Hepatocyte (in vitro differentiated cells): ENCODE data around the gene ACSBG1. TPM values are rescaled to one million over a fixed set of nuclear protein-coding genes. Genes with fewer than 3 reads are reported as not detected.

Experiments used
- DNase-seq: peaks from one replicate; pipeline ENCODE4 v3.0.0-alpha.2; 2016; ENCODE audit warnings: low spot score
- H2AFZ ChIP-seq: fragments of 200-600 bp; sonication (generic); 2 replicates; pipeline ENCODE4 v1.6.0; 2016; ENCODE audit warnings: antibody characterized with exemption, mild to moderate bottlenecking
- H3K27ac ChIP-seq: fragments of 200-600 bp; sonication (generic); 2 replicates; pipeline ENCODE4 v1.5.1; 2016; ENCODE audit warnings: mild to moderate bottlenecking
- H3K27me3 ChIP-seq: fragments of 200-600 bp; sonication (generic); 2 replicates; pipeline ENCODE4 v1.6.1; 2016
- H3K36me3 ChIP-seq: fragments of 200-600 bp; sonication (generic); replicated peaks from 2 replicates; pipeline ENCODE4 v1.5.1; 2016; ENCODE audit warnings: low read depth; ENCODE audit not compliant: insufficient read depth
- H3K4me1 ChIP-seq: fragments of 200-600 bp; sonication (generic); 2 replicates; pipeline ENCODE4 v1.5.1; 2016; ENCODE audit warnings: mild to moderate bottlenecking, moderate library complexity; ENCODE audit not compliant: insufficient read depth
- H3K4me2 ChIP-seq: fragments of 200-600 bp; sonication (generic); 2 replicates; pipeline ENCODE4 v1.6.0; 2016
- H3K4me3 ChIP-seq: fragments of 200-600 bp; sonication (generic); 2 replicates; pipeline ENCODE4 v1.5.1; 2016; ENCODE audit warnings: mild to moderate bottlenecking
- H3K79me2 ChIP-seq: fragments of 200-600 bp; sonication (generic); 2 replicates; pipeline ENCODE4 v1.6.0; 2017; ENCODE audit warnings: mild to moderate bottlenecking
- H3K9me2 ChIP-seq: fragments of 200-600 bp; sonication (generic); replicated peaks from 2 replicates; pipeline ENCODE4 v1.6.0; 2017; ENCODE audit warnings: mild to moderate bottlenecking; ENCODE audit not compliant: insufficient read depth
- H3K9me3 ChIP-seq: fragments of 200-600 bp; sonication (generic); 2 replicates; pipeline ENCODE4 v1.5.1; 2016; ENCODE audit warnings: low read depth, mild to moderate bottlenecking
- H4K20me1 ChIP-seq: fragments of 200-600 bp; sonication (generic); 2 replicates; pipeline ENCODE4 v1.6.0; 2016; ENCODE audit warnings: mild to moderate bottlenecking; ENCODE audit not compliant: insufficient read depth, poor library complexity, severe bottlenecking
- EZH2 ChIP-seq: fragments of 200-600 bp; sonication (generic); IDR thresholded peaks from 2 replicates; pipeline ENCODE4 v1.6.1; 2016; ENCODE audit warnings: antibody characterized with exemption, mild to moderate bottlenecking, borderline replicate concordance
- EZH2phosphoT487 ChIP-seq: fragments of 200-600 bp; sonication (generic); IDR thresholded peaks from one replicate; pipeline ENCODE4 v1.6.1; 2018; ENCODE audit warnings: antibody characterized with exemption, mild to moderate bottlenecking, low read depth, moderate library complexity; ENCODE audit not compliant: unreplicated experiment, severe bottlenecking
- WGBS: methylation state at CpG from one replicate; pipeline ENCODE4 v1.1.6; 2016; ENCODE audit warnings: low lambda C conversion rate; ENCODE audit errors: missing lambda C conversion rate; 5-methylcytosine and 5-hydroxymethylcytosine counted together
- polyA plus RNA-seq: library from polyadenylated mRNA; unstranded; fragments of >200 nt; fragmentation: Nextera tagmentation; extraction: Ambion mirVana; gene quantifications from 2 replicates; pipeline ENCODE4 v1.2.1, GENCODE V29; 2016
- total RNA-seq: library from RNA; depleted of rRNA; stranded (reverse); fragments of >200 nt; gene quantifications from 2 replicates; pipeline ENCODE4 v1.2.3, GENCODE V29; 2014
- TF ChIP-seq, protein P1 (sequence below): fragments of 200-600 bp; sonication (generic); IDR thresholded peaks from 2 replicates; pipeline ENCODE4 v1.5.1; 2016; ENCODE audit warnings: antibody characterized with exemption, mild to moderate bottlenecking; ENCODE audit not compliant: poor library complexity

The ACSBG1 gene
- total and polyA plus RNA-seq, 2 experiments from 2014 or later = 0.10 to 0.93 TPM

DNA sequence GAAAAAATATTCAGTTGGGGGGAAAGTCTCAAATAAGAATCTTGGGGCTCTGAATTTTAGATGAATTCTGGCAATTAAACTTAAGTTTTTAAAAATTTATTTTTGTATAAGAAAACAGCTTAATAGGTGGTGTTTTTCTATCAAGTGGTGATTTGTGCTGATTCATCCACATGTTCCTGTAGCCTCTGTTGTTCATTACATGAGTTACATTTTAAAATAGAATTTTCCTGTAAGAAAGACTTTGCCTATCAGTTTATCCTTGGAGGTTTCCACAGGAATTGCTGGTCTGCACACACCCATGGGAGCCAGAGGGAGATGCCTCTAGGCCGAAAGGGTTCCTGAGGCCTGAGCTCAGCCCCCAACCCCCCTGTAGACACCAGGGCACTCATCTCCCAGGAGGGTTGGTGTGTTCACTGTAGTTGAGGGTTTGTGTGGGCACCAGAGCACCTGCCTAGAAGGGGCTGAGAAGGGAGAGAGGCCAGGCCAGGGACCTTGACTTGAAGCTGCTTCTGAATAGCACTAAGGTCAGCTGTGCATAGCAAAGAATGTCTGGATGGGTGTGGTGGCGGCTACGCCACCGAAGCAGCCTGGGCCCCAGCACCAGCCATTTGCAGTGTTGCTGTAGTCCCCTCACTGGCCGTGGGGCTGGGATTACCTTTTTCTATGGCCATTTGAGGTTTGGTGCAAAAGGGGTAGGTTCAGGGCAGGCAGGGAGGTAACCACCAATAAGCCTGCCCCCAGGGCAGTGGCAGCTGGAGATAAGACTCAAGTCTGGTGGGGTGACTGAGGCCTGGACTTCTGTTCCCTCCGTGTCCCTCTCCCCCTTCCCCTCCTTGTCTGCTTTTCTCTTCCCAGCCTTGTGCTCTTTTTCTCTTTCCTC, 41.9 kb upstream of the ACSBG1 start:
- H3K4me3 ChIP-seq = no peak overlapping the region
- H3K4me1 ChIP-seq = no peaks in the 10 kb centered on the region
- no peaks in the 10 kb centered on the region for H3K79me2 ChIP-seq
- no peaks in the 10 kb centered on the region for H4K20me1 ChIP-seq
- H3K4me2 ChIP-seq = no peak overlapping the region
- H3K9me2 ChIP-seq = no peaks in the 10 kb centered on the region
- H3K36me3 ChIP-seq = no peaks in the 10 kb centered on the region
- WGBS = 79% methylated on average over 6 of the region's 6 CpGs
- TF ChIP-seq EZH2 = no peak
- no peak for DNase-seq
- H3K9me3 ChIP-seq = no peaks in the 10 kb centered on the region
- H3K27me3 ChIP-seq = no peaks in the 10 kb centered on the region
- peak overlapping the region; percentile 13 for H3K27ac ChIP-seq
- H2AFZ ChIP-seq = no peak overlapping the region

DNA sequence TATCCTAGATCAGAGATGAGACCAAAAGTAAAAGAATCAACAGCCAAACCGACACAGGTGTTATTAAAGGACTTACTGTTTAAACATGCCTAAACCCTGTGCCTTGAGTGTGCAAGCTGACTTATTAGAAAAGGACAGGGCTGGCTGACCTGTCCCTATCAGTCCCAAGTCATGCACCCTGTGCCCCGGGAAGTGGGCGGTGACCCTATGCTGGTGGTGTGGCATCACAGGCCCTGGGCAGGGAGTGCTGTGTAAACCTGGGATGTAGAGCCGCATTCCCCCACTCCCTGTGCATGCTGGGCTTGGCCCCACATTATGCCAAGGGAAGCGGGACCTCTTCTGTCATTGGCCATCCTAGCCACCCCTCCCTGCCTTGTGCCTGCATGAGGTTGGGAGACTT, 40.6 kb upstream of the ACSBG1 start:
- H3K4me1 ChIP-seq = no peaks in the 10 kb centered on the region
- no peaks in the 10 kb centered on the region for H3K9me2 ChIP-seq
- H3K4me2 ChIP-seq = no peak overlapping the region
- 90% methylated on average over 5 of the region's 5 CpGs for WGBS
- TF ChIP-seq EZH2 = no peak
- TF ChIP-seq, protein P1, sequence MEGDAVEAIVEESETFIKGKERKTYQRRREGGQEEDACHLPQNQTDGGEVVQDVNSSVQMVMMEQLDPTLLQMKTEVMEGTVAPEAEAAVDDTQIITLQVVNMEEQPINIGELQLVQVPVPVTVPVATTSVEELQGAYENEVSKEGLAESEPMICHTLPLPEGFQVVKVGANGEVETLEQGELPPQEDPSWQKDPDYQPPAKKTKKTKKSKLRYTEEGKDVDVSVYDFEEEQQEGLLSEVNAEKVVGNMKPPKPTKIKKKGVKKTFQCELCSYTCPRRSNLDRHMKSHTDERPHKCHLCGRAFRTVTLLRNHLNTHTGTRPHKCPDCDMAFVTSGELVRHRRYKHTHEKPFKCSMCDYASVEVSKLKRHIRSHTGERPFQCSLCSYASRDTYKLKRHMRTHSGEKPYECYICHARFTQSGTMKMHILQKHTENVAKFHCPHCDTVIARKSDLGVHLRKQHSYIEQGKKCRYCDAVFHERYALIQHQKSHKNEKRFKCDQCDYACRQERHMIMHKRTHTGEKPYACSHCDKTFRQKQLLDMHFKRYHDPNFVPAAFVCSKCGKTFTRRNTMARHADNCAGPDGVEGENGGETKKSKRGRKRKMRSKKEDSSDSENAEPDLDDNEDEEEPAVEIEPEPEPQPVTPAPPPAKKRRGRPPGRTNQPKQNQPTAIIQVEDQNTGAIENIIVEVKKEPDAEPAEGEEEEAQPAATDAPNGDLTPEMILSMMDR = no peak
- no peak for TF ChIP-seq EZH2phosphoT487
- H3K27me3 ChIP-seq = no peaks in the 10 kb centered on the region
- no peaks in the 10 kb centered on the region for H3K36me3 ChIP-seq
- no peak overlapping the region for H3K27ac ChIP-seq
- no peaks in the 10 kb centered on the region for H4K20me1 ChIP-seq
- no peak overlapping the region for H3K4me3 ChIP-seq
- DNase-seq = no peak
- no peaks in the 10 kb centered on the region for H3K9me3 ChIP-seq
- H2AFZ ChIP-seq = no peak overlapping the region
- no peaks in the 10 kb centered on the region for H3K79me2 ChIP-seq

DNA sequence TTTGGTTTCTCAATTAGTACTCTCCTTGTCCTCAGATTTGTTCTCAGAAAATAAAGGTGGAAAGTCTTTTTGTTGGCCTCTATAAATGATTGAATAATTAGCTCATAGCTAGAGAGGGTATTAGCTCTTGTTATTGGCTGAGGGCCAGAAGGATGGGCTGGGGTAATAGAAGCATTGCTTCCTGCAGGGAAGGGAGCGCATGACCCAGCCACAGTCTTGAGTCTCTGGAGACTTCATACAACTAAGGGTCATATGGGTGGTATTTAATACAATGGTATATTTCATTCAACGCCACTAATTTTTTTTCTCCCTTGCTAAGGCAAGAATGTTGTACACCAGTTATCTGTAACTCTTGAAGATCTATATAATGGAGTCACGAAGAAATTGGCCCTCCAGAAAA, 38.4 kb upstream of the ACSBG1 start:
- no peaks in the 10 kb centered on the region for H3K9me3 ChIP-seq
- TF ChIP-seq EZH2 = no peak
- WGBS = 96% methylated on average over 3 of the region's 3 CpGs
- H3K79me2 ChIP-seq = no peaks in the 10 kb centered on the region
- no peaks in the 10 kb centered on the region for H3K9me2 ChIP-seq
- H3K4me1 ChIP-seq = no peaks in the 10 kb centered on the region
- no peak for DNase-seq
- no peak overlapping the region for H3K4me3 ChIP-seq
- no peaks in the 10 kb centered on the region for H4K20me1 ChIP-seq
- no peaks in the 10 kb centered on the region for H3K36me3 ChIP-seq
- H2AFZ ChIP-seq = no peak overlapping the region
- no peak overlapping the region for H3K4me2 ChIP-seq
- no peak overlapping the region for H3K27ac ChIP-seq
- no peaks in the 10 kb centered on the region for H3K27me3 ChIP-seq

DNA sequence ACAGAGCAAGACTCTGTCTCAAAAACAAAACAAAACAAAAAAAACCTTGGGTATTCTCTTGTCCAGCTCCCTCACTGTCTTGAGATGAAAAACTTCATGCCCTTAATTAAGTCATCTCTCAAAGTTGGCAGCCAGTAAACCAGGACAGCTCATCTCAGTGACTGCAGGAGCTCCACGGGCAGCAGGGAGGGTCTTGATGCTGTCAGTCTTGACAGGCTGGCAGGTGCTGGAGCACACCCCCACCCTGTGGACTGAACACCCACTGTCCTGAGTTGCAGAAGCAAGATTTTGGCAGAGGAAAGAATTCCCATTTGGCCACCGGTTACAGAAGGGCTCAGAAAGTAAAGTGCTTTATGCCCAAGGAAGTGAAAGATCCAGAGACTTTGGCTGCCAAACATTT, 38.0 kb upstream of the ACSBG1 start:
- 76% methylated on average over 2 of the region's 2 CpGs for WGBS
- H3K27ac ChIP-seq = no peak overlapping the region
- DNase-seq = no peak
- no peak overlapping the region for H3K4me2 ChIP-seq
- no peak overlapping the region for H3K4me3 ChIP-seq
- no peaks in the 10 kb centered on the region for H3K27me3 ChIP-seq
- H3K9me2 ChIP-seq = no peaks in the 10 kb centered on the region
- no peaks in the 10 kb centered on the region for H4K20me1 ChIP-seq
- no peaks in the 10 kb centered on the region for H3K36me3 ChIP-seq
- TF ChIP-seq, protein P1 = no peak
- TF ChIP-seq EZH2 (no peak), EZH2phosphoT487 (no peak)
- no peaks in the 10 kb centered on the region for H3K9me3 ChIP-seq
- H3K4me1 ChIP-seq = no peaks in the 10 kb centered on the region
- no peaks in the 10 kb centered on the region for H3K79me2 ChIP-seq
- no peak overlapping the region for H2AFZ ChIP-seq
